Spleen (tissue), 7 donors: ENCODE results near the gene FNDC5.

ENCODE experiments used
- POLR2AphosphoS5 ChIP-seq, 3 donors: sonication (generic); formaldehyde crosslinking; IDR thresholded peaks; one replicate each; pipeline ENCODE4 v1.5.1; 2017; ENCODE audit warnings: antibody characterized with exemption in 3 of 3
- TF ChIP-seq, protein P1 (sequence below), 11 experiments: fragments of 200-600 bp in 7 of 11; fragments of 450-650 bp in 4 of 11; sonication (generic) in 4 of 11; IDR thresholded peaks in 8 of 11; conservative IDR thresholded peaks in 3 of 11; 1 replicate in 7 of 11; 2 replicates in 4 of 11; pipeline versions ENCODE4 v1.4.0 to v1.8.0; 2016 to 2021; ENCODE audit warnings: antibody characterized with exemption in 11 of 11, inconsistent platforms in 4 of 11, mild to moderate bottlenecking in 1 of 11
- donor health status: DM: no; HTN: no; CAD: no; lungs with moderate emphysema.
- donor health status: DM: no; HTN: no; CAD: no.
- donor health status: DM: no; HTN: no; CAD: no.

DNA sequence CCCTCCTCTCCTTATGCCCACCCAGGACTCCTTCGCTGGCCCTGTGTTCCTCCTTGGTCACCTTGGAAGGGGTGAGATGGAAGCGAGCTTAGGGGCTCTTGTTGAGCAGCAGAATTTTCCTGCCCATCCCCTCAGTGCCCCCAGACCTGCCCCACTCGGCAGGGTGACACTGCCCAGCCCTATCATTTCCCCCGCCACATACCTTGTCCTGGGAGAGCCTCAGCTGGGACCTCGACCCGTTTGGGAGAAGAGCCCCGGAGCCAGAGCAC lies 1.4 kb upstream of the FNDC5 start:
- TF ChIP-seq, protein P1, sequence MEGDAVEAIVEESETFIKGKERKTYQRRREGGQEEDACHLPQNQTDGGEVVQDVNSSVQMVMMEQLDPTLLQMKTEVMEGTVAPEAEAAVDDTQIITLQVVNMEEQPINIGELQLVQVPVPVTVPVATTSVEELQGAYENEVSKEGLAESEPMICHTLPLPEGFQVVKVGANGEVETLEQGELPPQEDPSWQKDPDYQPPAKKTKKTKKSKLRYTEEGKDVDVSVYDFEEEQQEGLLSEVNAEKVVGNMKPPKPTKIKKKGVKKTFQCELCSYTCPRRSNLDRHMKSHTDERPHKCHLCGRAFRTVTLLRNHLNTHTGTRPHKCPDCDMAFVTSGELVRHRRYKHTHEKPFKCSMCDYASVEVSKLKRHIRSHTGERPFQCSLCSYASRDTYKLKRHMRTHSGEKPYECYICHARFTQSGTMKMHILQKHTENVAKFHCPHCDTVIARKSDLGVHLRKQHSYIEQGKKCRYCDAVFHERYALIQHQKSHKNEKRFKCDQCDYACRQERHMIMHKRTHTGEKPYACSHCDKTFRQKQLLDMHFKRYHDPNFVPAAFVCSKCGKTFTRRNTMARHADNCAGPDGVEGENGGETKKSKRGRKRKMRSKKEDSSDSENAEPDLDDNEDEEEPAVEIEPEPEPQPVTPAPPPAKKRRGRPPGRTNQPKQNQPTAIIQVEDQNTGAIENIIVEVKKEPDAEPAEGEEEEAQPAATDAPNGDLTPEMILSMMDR (IDR thresholded peaks at IDR 0.05 in 8 of 11, conservative IDR thresholded peaks at IDR 0.05 in 3 of 11) = no peak
- TF ChIP-seq POLR2AphosphoS5 (IDR thresholded peaks at IDR 0.05) = no peak
